Measurements from ENCODE around the gene LRBA. TPM values are rescaled to one million over a fixed set of nuclear protein-coding genes. Genes with fewer than 3 reads are reported as not detected.

LRBA gene
- total RNA-seq, 1 experiment from 2014 or later = 55.3 TPM

DNA sequence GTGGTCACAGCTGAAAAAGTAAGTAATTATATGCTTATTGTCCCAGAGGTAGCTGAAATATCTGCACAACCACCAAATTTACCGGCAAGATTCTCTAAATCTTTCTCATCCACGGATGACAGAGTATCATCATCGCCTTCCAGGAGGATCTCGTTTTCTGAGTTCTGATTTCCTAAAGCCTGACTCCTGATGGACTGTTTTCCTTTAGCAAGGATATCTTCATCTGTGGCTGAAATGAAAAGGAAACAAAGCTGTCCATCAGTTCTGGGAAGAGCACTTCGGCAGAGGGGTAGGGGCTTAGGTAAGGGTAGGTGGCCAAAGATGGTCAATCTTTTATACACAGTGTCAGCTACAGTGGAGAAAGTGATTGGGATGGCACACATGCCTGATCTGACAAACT is 424.5 kb downstream of the LRBA start:
- no peak overlapping the region for H3T11ph ChIP-seq (ENCODE audit: low read length)
- no peaks in the 10 kb centered on the region; a peak in 1 of 5 replicates for H3K9me3 Mint-ChIP-seq
- H4K91ac ChIP-seq (ENCODE audit: insufficient read length, low read depth, low read length) = no peak overlapping the region
- H3K27me3 Mint-ChIP-seq (ENCODE audit: low read depth) = peaks cover 9% of the 10 kb centered on the region
- H3K27ac Mint-ChIP-seq = no peak overlapping the region
- no peak overlapping the region for H2AK5ac ChIP-seq (ENCODE audit: insufficient read length, low read length)
- no peak overlapping the region for H3K4me3 Mint-ChIP-seq
- peaks cover 19 to 29% of the 10 kb centered on the region in 2 experiments for H3K4me1 Mint-ChIP-seq
- H2AFZ ChIP-seq (ENCODE audit: low read length) = no peak overlapping the region
- peaks cover 7% of the 10 kb centered on the region for H3K4me1 ChIP-seq (ENCODE audit: insufficient read depth, low read length)
- H2BK120ac ChIP-seq (ENCODE audit: low read depth, low read length, poor library complexity, severe bottlenecking) = no peak overlapping the region
- H3K9ac ChIP-seq (ENCODE audit: extremely low read depth, insufficient read length, low read length) = no peak overlapping the region
- no peak overlapping the region for H2BK12ac ChIP-seq (ENCODE audit: insufficient read length, low read depth, low read length)
- H3K79me1 ChIP-seq (ENCODE audit: insufficient read depth, low read depth, low read length, poor library complexity, severe bottlenecking) = no peaks in the 10 kb centered on the region
- H2BK15ac ChIP-seq (ENCODE audit: low read depth, low read length) = no peak overlapping the region
- no peaks in the 10 kb centered on the region for H3K79me2 ChIP-seq (ENCODE audit: insufficient read depth, low read length)
- no peak overlapping the region for H3K14ac ChIP-seq (ENCODE audit: insufficient read depth, low read length)
- no CpG with 5 or more reads among the region's 5 CpGs for WGBS (ENCODE audit: extremely low coverage, insufficient read length, low lambda C conversion rate)
- H3K23me2 ChIP-seq (ENCODE audit: insufficient read length, low read depth, low read length, poor library complexity, severe bottlenecking) = no peaks in the 10 kb centered on the region
- DNase-seq = no peak
- H3K36me3 Mint-ChIP-seq (ENCODE audit: insufficient read depth in 1 of 3, low read depth in 3 of 3) = peaks cover 0 to 4% (median 0%) of the 10 kb centered on the region in 3 experiments; a peak in 2 of 7 replicates
- no peaks in the 10 kb centered on the region for H3K27me3 ChIP-seq (ENCODE audit: insufficient read depth, low read length)
- no peak overlapping the region for H3K4me2 ChIP-seq (ENCODE audit: insufficient read depth, insufficient read length, low read length)
- no peak overlapping the region for H3K23ac ChIP-seq (ENCODE audit: insufficient read length, low read depth, low read length)
- no peak for TF ChIP-seq CTCF (conservative IDR thresholded peaks at IDR 0.05)
- H4K20me1 ChIP-seq (ENCODE audit: control insufficient read depth, insufficient read depth, insufficient read length) = no peaks in the 10 kb centered on the region
- H3K9me3 ChIP-seq (ENCODE audit: control insufficient read depth, low read depth, low read length) = no peaks in the 10 kb centered on the region
- H3K4ac ChIP-seq (ENCODE audit: low read depth, low read length) = no peak overlapping the region
- H2BK5ac ChIP-seq (ENCODE audit: insufficient read length, low read length) = no peak overlapping the region
- H4K8ac ChIP-seq (replicated peaks; ENCODE audit: insufficient read length, low read depth, low read length) = no peak overlapping the region
- no peak overlapping the region for H3K18ac ChIP-seq (ENCODE audit: insufficient read length, low read depth, low read length)
- no peak overlapping the region for H3K27ac ChIP-seq (ENCODE audit: insufficient read length, low read depth, low read length)
- no peak overlapping the region for H2BK20ac ChIP-seq (ENCODE audit: low read depth, low read length, poor library complexity, severe bottlenecking)
- H4K5ac ChIP-seq (ENCODE audit: insufficient read length, low read depth, low read length) = no peak overlapping the region
- no peak overlapping the region for H3K56ac ChIP-seq (ENCODE audit: insufficient read length, low read depth, low read length)
